A673 (cell line): ENCODE measurements around the gene GLI3.

Experiments used
- CTCF ChIP-seq: fragments of 300-800, 200-600 bp; sonication (generic); conservative IDR thresholded peaks from 2 replicates; pipeline ENCODE4 v1.5.1; 2017; ENCODE audit warnings: low read depth, mild to moderate bottlenecking, antibody characterized with exemption, low read length, moderate library complexity, mixed read lengths
- EZH2 ChIP-seq: fragments of 200-600 bp; sonication (generic); IDR thresholded peaks from 2 replicates; pipeline ENCODE4 v1.6.1; 2017; ENCODE audit warnings: borderline replicate concordance, low read depth, mild to moderate bottlenecking, mixed read lengths, antibody characterized with exemption, low read length; ENCODE audit not compliant: poor library complexity, severe bottlenecking

- TF ChIP-seq CTCF (no peak), EZH2 (no peak)
Observed at GRCh38 chr7:41956705-41957104, 280.3 kb downstream of the GLI3 start.
